ENCODE results near the gene HRNR. TPM values are rescaled to one million over a fixed set of nuclear protein-coding genes. Genes with fewer than 3 reads are reported as not detected.

Gene HRNR
- total RNA-seq, 2 experiments from 2014 or later: not detected

Other genes starting within 250 kb of the HRNR start
- gene S100A10, start 230.3 kb downstream of the HRNR start, total RNA-seq: 100 to 1,000 TPM; 631 to 641 TPM
- gene S100A11, start 187.2 kb downstream of the HRNR start, total RNA-seq: 100 to 1,000 TPM; 504 to 539 TPM
- not detected for gene TCHHL1, start 135.1 kb downstream of the HRNR start, total RNA-seq
- gene TCHH, start 108.7 kb downstream of the HRNR start, total RNA-seq: under 1 TPM; 0.05 TPM
- not detected for gene RPTN, start 65.0 kb downstream of the HRNR start, total RNA-seq
- gene FLG, start 101.0 kb upstream of the HRNR start, total RNA-seq: under 1 TPM in 1 of 2 experiments, not detected in 1; 0.08 TPM
- gene FLG2, start 135.8 kb upstream of the HRNR start, total RNA-seq: under 1 TPM in 1 of 2 experiments, not detected in 1; 0.03 TPM
- not detected for gene CRNN, start 190.1 kb upstream of the HRNR start, total RNA-seq

Data from activated CD4-positive, alpha-beta memory T cell treated with anti-CD3 and anti-CD28 coated beads, Interleukin-2, amount 10 ng/mL, durations not matched to agents 7 days and 5 days (primary cell).